Endothelial cell of umbilical vein (primary cell): Measurements from ENCODE around the gene CELF5. TPM values are rescaled to one million over a fixed set of nuclear protein-coding genes. Genes with fewer than 3 reads are reported as not detected.

Experiments
- BruUV-seq: library from RNA; stranded (reverse); fragments of 400-500 nt; replicated peaks from 2 replicates; lab custom pipeline; 2021; lab: Mats Ljungman, UMichigan
- CTCF ChIA-PET: fragments of 300-600, 350-600 bp; sonication (Branson Sonifier 250); formaldehyde crosslinking; loops from one replicate; lab custom pipeline; 2021; ENCODE audit warnings: antibody characterized with exemption, inconsistent platforms; lab: Charles Lee
- POLR2A ChIA-PET: fragments of 300-600, 350-600 bp; sonication (Branson Sonifier 250); formaldehyde crosslinking; loops from one replicate; lab custom pipeline; 2021; ENCODE audit warnings: antibody characterized with exemption, inconsistent platforms; lab: Charles Lee
- DNase-seq: peaks from one replicate; pipeline ENCODE4 v3.0.0-alpha.2; 2011; ENCODE audit warnings: low read depth, low spot score
- FAIRE-seq: peaks from 2 replicates; lab custom pipeline; 2011; peaks lifted over from hg19 to GRCh38; lab: Jason Lieb, UNC
- H2AFZ ChIP-seq: 2 replicates; pipeline ENCODE4 v1.6.0; 2012; ENCODE audit warnings: low read depth, low read length, control low read depth, inconsistent platforms
- H3K27ac ChIP-seq: 2 replicates; pipeline ENCODE4 v1.5.1; 2011; ENCODE audit warnings: low read depth, mild to moderate bottlenecking, control low read depth, low read length, moderate library complexity; ENCODE audit not compliant: insufficient read depth
- H3K27me3 ChIP-seq, 2 experiments: 2 replicates each; pipeline versions ENCODE4 v1.6.0 to v1.6.1; 2011; ENCODE audit warnings: low read length in 2 of 2, mixed read lengths in 1 of 2; ENCODE audit not compliant: control insufficient read depth in 2 of 2, insufficient read depth in 2 of 2
- H3K36me3 ChIP-seq, 2 experiments: 2 replicates in 1 of 2; 3 replicates in 1 of 2; pipeline ENCODE4 v1.5.1; 2011; ENCODE audit warnings: low read length in 2 of 2, mild to moderate bottlenecking in 1 of 2, moderate library complexity in 1 of 2; ENCODE audit not compliant: control insufficient read depth in 2 of 2, insufficient read depth in 2 of 2; ENCODE audit errors: extremely low read depth in 1 of 2
- H3K4me1 ChIP-seq: 3 replicates; pipeline ENCODE4 v1.5.1; 2011; ENCODE audit warnings: mild to moderate bottlenecking, low read length; ENCODE audit not compliant: control insufficient read depth, insufficient read depth; ENCODE audit errors: extremely low read depth
- H3K4me2 ChIP-seq: 2 replicates; pipeline ENCODE4 v1.6.1; 2011; ENCODE audit warnings: low read length, control low read depth, mixed read lengths; ENCODE audit not compliant: insufficient read depth
- H3K4me3 ChIP-seq, 3 experiments: fragments of 200-600 bp in 1 of 3; sonication (generic), shearing (Covaris generic) in 1 of 3; replicated peaks in 1 of 3; 2 replicates each; pipeline ENCODE4 v1.5.1; 2011 to 2016; ENCODE audit warnings: control low read depth in 3 of 3, low read length in 3 of 3, mild to moderate bottlenecking in 2 of 3, inconsistent platforms in 1 of 3, low read depth in 1 of 3, moderate library complexity in 1 of 3; ENCODE audit not compliant: insufficient read depth in 1 of 3
- H3K79me2 ChIP-seq: 2 replicates; pipeline ENCODE4 v1.6.0; 2012; ENCODE audit warnings: low read length, inconsistent platforms; ENCODE audit not compliant: control insufficient read depth, insufficient read depth
- H3K9ac ChIP-seq: replicated peaks from 2 replicates; pipeline ENCODE3; 2011; ENCODE audit warnings: low read length, control low read depth; ENCODE audit not compliant: insufficient read depth; ENCODE audit errors: extremely low read depth
- H3K9me1 ChIP-seq: replicated peaks from 3 replicates; pipeline ENCODE4 v1.6.0; 2011; ENCODE audit warnings: mild to moderate bottlenecking, low read length; ENCODE audit not compliant: control insufficient read depth, insufficient read depth; ENCODE audit errors: extremely low read depth
- H3K9me3 ChIP-seq: replicated peaks from 2 replicates; pipeline ENCODE4 v1.5.1; 2012; ENCODE audit warnings: low read length, inconsistent platforms; ENCODE audit not compliant: control insufficient read depth, insufficient read depth
- H4K20me1 ChIP-seq: replicated peaks from 2 replicates; pipeline ENCODE3; 2011; ENCODE audit warnings: mild to moderate bottlenecking, low read length; ENCODE audit not compliant: control insufficient read depth, insufficient read depth; ENCODE audit errors: extremely low read depth
- EZH2 ChIP-seq: IDR thresholded peaks from 2 replicates; pipeline ENCODE4 v1.6.1; 2012; ENCODE audit warnings: borderline replicate concordance, low read depth, mild to moderate bottlenecking, moderate library complexity, low read length, inconsistent platforms; ENCODE audit not compliant: severe bottlenecking
- FOS ChIP-seq: IDR thresholded peaks from 2 replicates; pipeline ENCODE4 v1.6.1; 2011; ENCODE audit warnings: mild to moderate bottlenecking, low read length, moderate library complexity, borderline replicate concordance; ENCODE audit not compliant: insufficient read depth
- GATA2 ChIP-seq: IDR thresholded peaks from 2 replicates; pipeline ENCODE4 v1.7.0; 2011; ENCODE audit warnings: low read depth, mild to moderate bottlenecking, moderate library complexity, mixed read lengths, low read length; ENCODE audit not compliant: insufficient read length, insufficient read depth
- JUN ChIP-seq: IDR thresholded peaks from 2 replicates; pipeline ENCODE4 v1.6.1; 2011; ENCODE audit warnings: borderline replicate concordance, low read depth; ENCODE audit not compliant: insufficient read length, insufficient read depth
- MYC ChIP-seq: IDR thresholded peaks from one replicate; pipeline ENCODE4 v1.6.1; 2011; ENCODE audit warnings: mild to moderate bottlenecking, low read depth, low read length
- POLR2A ChIP-seq: IDR thresholded peaks from 2 replicates; pipeline ENCODE4 v1.6.1; 2012; ENCODE audit warnings: low read depth, mild to moderate bottlenecking, control low read depth, low read length
- POLR2AphosphoS5 ChIP-seq: IDR thresholded peaks from 2 replicates; pipeline ENCODE4 v1.6.1; 2012; ENCODE audit warnings: low read depth, mild to moderate bottlenecking, control low read depth, low read length, moderate library complexity; ENCODE audit not compliant: insufficient read depth
- dilution Hi-C: fragments of 300-500 bp; cut with MboI; formaldehyde crosslinking; loops from one replicate; pipeline ENCODE4 v1.15.0; 2019; ENCODE audit warnings: low sequenced_read_pairs; ENCODE audit not compliant: extremely low pct_ligation_motif_present
- intact Hi-C: fragments of 100-400 bp; cut with micrococcal nuclease; formaldehyde crosslinking; loops from one replicate; pipeline ENCODE4 v1.10.0; 2022
- polyA plus RNA-seq, 4 experiments: library from polyadenylated mRNA; depleted of rRNA in 3 of 4; stranded (reverse) in 3 of 4; unstranded in 1 of 4; fragments of >200 nt; gene quantifications; 2 replicates each; pipeline versions ENCODE4 v1.2.1 to v1.2.3, GENCODE V29; 2011 to 2012; ENCODE audit warnings: missing spikeins in 1 of 4
- total RNA-seq: library from RNA; stranded (reverse); gene quantifications from 2 replicates; pipeline ENCODE4 v1.2.3, GENCODE V29; 2021
- TF ChIP-seq, protein P1 (sequence below): IDR thresholded peaks from 2 replicates; pipeline ENCODE4 v1.6.1; 2011; ENCODE audit not compliant: insufficient read depth, insufficient read length
- TF ChIP-seq, protein P2 (sequence below), 2 donors: IDR thresholded peaks; 1 replicate in 1 of 2; 2 replicates in 1 of 2; pipeline ENCODE4 v1.5.1; 2011; ENCODE audit warnings: low read length in 2 of 2, mild to moderate bottlenecking in 2 of 2, moderate library complexity in 2 of 2, control low read depth in 1 of 2, inconsistent platforms in 1 of 2, low read depth in 1 of 2; ENCODE audit not compliant: insufficient read depth in 1 of 2; ENCODE audit errors: extremely low read depth in 1 of 2

Gene CELF5
- total and polyA plus RNA-seq, 2 donors (not counting 3 experiments of a cell fraction or from before 2014, with no cell fraction given) = not detected

DNA sequence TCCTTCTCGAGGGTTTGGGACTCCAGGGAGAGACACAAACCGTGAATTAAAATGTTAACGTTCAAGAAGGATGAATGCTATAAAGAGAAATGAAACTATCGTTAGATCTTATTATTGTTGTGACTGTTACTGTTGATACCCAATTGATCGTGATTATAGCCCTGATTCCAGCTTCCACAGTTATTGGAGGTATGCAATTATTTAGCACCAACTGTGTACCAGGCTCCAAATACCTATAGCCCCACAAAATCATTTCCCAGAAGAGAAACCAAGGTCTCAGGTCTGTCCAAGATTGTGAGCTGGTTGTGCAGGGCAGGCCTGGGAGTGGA is 111.9 kb downstream of the CELF5 start:
- no peaks in the 10 kb centered on the region for H3K79me2 ChIP-seq
- H3K4me3 ChIP-seq = no peak overlapping the region
- intact Hi-C loops = no loop called here
- no peak overlapping the region for H3K9ac ChIP-seq
- peaks cover 2% of the 10 kb centered on the region for H3K9me3 ChIP-seq
- no peak overlapping the region for H2AFZ ChIP-seq
- BruUV-seq = no TSS peak
- DNase-seq (no peak), FAIRE-seq (no peak)
- no peak overlapping the region for H3K4me2 ChIP-seq
- ChIA-PET CTCF (interaction anchor here (0.5 to 3.2 kb wide), 3 partner anchors 50 to 149 kb away, joined by 3 to 16 read pairs (median 6); no protein-coding TSS in a partner anchor), POLR2A (no interaction called here)
- dilution Hi-C loops = no loop called here
- no peaks in the 10 kb centered on the region for H4K20me1 ChIP-seq
- no peaks in the 10 kb centered on the region for H3K27me3 ChIP-seq
- H3K4me1 ChIP-seq = no peaks in the 10 kb centered on the region
- no peak overlapping the region for H3K27ac ChIP-seq
- H3K36me3 ChIP-seq = no peaks in the 10 kb centered on the region
- H3K9me1 ChIP-seq = no peaks in the 10 kb centered on the region
- TF ChIP-seq GATA2 (no peak), POLR2A (no peak)

DNA sequence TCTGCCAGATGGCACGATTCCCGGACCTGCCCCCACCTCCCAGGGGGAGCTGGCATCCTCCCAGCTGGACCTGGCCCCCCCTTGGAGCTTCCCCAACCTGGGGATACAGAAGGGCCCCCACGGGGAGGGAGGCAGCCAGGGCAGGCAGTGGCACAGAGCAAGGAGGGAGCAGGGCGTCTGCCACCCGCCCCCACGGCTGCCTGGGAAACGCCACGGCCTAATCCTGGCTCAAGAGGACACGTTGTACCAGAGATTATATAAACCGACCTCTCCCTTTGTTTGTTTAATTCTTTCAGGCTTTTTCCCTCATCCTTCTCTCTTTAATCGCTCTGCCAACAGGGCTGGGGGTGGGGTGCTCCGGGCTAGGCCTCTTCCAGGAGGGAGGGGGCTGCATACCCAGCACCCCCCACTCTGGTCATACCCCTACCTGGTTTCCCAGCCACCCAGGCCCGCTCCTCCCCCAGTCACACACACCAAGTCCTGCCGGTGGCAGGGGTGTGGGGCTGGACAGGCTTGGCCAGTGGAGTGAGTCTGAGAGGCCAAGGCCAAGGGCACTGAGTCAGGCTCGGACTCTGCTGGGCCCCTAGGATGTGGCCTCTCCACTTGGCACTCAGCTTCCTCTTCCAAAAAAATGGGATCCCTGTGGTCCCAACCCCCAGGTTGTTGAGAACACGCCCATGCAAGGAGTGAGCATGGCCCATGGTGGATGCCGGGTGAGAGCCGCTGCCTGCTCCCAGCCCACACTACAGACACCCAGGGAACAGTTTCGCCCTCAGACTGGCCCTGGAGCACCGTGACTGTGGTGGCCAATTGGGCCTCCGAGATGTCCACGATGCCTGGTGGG is 112.4 kb downstream of the CELF5 start:
- no peaks in the 10 kb centered on the region for H3K9me1 ChIP-seq
- no peaks in the 10 kb centered on the region for H3K79me2 ChIP-seq
- intact Hi-C loops = no loop called here
- no peak overlapping the region for H2AFZ ChIP-seq
- H3K4me1 ChIP-seq = no peaks in the 10 kb centered on the region
- no peak for FAIRE-seq
- ChIA-PET CTCF (interaction anchor here (0.5 to 3.2 kb wide), 4 partner anchors 50 to 148 kb away, joined by 3 to 16 read pairs (median 5); no protein-coding TSS in a partner anchor), POLR2A (no interaction called here)
- H3K9ac ChIP-seq = no peak overlapping the region
- peak; percentile 33 for DNase-seq
- H3K9me3 ChIP-seq = peaks cover 2% of the 10 kb centered on the region
- H3K27me3 ChIP-seq = no peaks in the 10 kb centered on the region
- dilution Hi-C loops = no loop called here
- H3K36me3 ChIP-seq = no peaks in the 10 kb centered on the region
- no peaks in the 10 kb centered on the region for H4K20me1 ChIP-seq
- no peak overlapping the region for H3K4me2 ChIP-seq
- BruUV-seq = no TSS peak
- H3K27ac ChIP-seq = no peak overlapping the region
- TF ChIP-seq POLR2A (no peak), JUN (no peak), GATA2 (no peak), POLR2AphosphoS5 (no peak), FOS (no peak), MYC (no peak), EZH2 (no peak)
- TF ChIP-seq, protein P1, sequence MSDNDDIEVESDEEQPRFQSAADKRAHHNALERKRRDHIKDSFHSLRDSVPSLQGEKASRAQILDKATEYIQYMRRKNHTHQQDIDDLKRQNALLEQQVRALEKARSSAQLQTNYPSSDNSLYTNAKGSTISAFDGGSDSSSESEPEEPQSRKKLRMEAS = no peak
- TF ChIP-seq, protein P2, sequence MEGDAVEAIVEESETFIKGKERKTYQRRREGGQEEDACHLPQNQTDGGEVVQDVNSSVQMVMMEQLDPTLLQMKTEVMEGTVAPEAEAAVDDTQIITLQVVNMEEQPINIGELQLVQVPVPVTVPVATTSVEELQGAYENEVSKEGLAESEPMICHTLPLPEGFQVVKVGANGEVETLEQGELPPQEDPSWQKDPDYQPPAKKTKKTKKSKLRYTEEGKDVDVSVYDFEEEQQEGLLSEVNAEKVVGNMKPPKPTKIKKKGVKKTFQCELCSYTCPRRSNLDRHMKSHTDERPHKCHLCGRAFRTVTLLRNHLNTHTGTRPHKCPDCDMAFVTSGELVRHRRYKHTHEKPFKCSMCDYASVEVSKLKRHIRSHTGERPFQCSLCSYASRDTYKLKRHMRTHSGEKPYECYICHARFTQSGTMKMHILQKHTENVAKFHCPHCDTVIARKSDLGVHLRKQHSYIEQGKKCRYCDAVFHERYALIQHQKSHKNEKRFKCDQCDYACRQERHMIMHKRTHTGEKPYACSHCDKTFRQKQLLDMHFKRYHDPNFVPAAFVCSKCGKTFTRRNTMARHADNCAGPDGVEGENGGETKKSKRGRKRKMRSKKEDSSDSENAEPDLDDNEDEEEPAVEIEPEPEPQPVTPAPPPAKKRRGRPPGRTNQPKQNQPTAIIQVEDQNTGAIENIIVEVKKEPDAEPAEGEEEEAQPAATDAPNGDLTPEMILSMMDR (IDR thresholded peaks at IDR 0.05; ENCODE audit: extremely low read depth in 1 of 2, insufficient read depth in 1 of 2, low read depth in 1 of 2, low read length in 2 of 2) = no peak
- H3K4me3 ChIP-seq = no peak overlapping the region
